HG02840 (cell line): ENCODE data around the gene MAD1L1.
"Not testable (repeated sequence)": the region's sequence is repeated elsewhere in the genome, so short reads cannot be mapped to it uniquely, and the experiment has no call there.

Experiments
- ATAC-seq: cut with Tn5 transposase; IDR thresholded peaks from one replicate; pipeline ENCODE4 v1.9.1; 2021; ENCODE audit warnings: mild to moderate bottlenecking, moderate library complexity, moderate number of reproducible peaks; ENCODE audit not compliant: unreplicated experiment, low FRiP score

The MAD1L1 gene

GRCh38 chr7:2038931-2039728, 193.6 kb downstream of the MAD1L1 start:
- no peak for ATAC-seq

DNA sequence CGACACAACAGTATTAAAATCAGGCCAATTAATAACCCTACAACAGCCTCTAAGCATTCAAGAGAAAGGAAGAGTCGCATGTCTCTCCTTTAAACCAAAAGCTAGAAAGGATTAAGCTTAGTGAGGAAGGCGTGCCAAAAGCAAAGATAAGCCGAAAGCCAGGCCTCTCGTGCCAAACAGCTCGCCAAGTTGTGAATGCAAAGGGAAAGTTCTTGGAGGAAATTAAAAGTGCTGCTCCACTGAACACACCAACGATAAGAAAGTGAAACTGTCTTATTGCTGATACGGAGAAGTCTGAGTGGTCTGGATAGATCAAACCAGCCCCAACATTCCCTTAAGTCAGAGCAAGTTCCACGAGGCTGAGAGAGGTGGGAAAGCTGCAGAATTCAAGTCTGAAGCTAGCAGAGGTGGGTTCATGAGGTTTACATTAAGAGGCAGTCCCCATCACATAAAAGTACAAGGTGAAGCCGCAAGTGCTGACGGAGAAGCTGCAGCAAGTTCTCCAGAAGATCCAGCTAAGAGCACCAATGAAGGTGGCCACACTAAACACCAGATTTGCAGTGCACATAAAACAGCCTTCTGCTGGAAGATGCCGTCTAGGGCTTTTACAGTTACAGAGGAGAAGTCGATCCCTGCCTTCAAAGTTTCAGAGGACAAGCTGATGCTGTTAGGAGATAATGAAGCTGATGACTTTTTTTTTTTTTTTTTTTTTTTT, 194.8 kb downstream of the MAD1L1 start:
- no peak for ATAC-seq

GRCh38 chr7:2037301-2037807, 195.4 kb downstream of the MAD1L1 start:
- ATAC-seq: no peak

GRCh38 chr7:2036786-2037185, 196.0 kb downstream of the MAD1L1 start:
- no peak for ATAC-seq

DNA sequence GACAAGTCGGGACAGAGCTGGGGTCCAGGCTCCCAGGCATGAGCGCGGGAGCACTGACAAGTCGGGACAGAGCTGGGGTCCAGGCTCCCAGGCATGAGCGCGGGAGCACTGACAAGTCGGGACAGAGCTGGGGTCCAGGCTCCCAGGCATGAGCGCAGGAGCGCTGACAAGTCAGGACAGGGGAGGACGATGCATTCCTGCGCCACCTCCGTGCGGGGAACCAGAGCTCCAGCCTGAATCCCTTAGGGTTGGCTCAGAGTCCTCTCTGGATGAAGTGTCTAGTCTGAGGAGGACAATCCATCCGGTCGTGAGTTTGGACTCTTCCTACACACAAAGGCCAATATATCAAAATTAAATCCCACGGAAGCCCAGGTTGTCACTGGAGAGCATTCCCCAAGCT, 196.5 kb downstream of the MAD1L1 start:
- ATAC-seq: not testable (repeated sequence)

- ATAC-seq: no peak
Measured at GRCh38 chr7:2034291-2035201, 198.2 kb downstream of the MAD1L1 start.

- no peak for ATAC-seq
Measured at GRCh38 chr7:2033586-2034135, 199.1 kb downstream of the MAD1L1 start.

- ATAC-seq: no peak
Measured at GRCh38 chr7:2032876-2033407, 199.8 kb downstream of the MAD1L1 start.

GRCh38 chr7:2032030-2032875, 200.5 kb downstream of the MAD1L1 start:
- no peak for ATAC-seq

DNA sequence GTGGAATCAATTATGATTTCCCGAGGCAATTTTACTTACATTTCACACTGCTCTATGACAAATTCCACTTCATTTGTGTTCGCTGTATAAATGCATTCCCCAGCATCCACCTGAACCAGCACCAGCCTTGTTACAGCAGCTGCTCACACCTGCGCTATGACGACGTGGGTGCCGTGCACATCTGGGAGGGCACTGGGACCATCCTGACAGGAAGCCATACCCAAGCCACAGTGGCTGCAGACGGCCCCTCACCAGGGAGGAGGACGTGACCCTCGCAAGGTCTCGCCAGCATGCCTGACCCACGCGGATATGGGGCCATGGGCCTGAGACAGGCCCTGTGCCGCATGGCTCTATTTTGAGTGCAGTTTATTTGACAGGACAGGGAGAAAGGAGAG, 201.3 kb downstream of the MAD1L1 start:
- ATAC-seq: no peak

DNA sequence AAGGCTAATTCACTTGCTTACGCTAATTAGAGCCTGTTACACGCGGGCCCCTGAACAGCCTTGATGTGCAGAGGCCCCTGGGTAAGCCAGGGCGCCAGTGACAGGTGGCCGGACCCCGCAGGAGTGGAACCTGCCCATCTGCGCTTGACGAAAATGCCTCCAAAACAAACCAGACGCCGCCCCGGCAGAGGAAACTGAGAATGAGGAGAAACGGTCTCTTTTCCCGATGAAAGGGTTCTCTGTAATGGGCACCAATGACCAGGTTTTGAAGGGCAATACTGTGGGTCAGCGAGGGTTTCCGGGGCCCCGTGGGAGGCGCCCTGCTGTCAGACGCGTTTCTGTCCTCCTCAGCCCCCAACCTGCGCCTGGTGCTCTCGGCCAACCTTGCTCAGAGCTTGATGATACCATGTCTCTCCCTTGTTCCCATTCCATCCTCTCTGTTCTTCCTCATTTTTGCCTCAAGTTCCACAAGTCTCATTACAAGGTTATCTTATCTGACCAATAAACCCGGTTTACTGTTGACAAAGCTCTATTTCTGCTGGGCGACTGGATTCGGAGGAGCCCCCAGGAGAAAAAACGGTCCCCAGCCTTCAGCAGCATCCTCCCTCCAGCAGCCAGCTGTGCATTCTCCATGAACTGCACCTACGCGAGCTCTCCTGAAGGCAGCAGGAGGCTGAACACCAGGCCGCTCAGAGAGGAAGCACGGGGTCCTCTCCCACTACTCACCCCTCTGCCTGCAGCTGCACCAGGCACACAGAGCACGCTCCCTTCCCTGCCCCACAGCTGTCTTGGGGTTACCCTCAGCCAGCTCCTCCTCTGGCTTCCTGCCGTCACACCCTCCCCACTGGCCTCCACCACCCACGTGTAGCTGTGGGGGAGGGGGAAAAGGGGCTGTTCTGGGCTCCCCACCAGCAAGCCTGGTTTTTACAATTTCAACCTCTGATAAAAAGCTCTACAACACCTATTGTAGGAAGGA, 202.0 kb downstream of the MAD1L1 start:
- no peak for ATAC-seq

DNA sequence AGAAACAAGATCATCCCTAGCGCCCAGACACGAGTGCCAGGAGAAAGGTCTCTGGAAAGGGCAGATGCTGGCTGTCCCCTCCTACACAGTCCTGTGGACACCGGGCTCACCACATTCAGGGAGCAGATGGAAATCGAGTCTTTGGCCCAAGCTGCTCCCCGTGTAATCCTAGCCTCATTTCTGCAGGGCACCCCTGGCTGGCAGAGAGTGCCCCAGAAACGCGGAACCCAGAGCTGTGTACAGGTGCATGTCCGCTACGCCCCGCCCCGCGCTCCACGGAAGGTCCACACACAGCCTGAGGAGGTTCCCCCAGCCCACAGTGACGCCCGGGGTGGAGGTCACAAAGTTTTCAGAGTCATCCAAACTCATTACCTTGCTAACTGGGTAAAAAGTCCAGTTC, 202.8 kb downstream of the MAD1L1 start:
- no peak for ATAC-seq

DNA sequence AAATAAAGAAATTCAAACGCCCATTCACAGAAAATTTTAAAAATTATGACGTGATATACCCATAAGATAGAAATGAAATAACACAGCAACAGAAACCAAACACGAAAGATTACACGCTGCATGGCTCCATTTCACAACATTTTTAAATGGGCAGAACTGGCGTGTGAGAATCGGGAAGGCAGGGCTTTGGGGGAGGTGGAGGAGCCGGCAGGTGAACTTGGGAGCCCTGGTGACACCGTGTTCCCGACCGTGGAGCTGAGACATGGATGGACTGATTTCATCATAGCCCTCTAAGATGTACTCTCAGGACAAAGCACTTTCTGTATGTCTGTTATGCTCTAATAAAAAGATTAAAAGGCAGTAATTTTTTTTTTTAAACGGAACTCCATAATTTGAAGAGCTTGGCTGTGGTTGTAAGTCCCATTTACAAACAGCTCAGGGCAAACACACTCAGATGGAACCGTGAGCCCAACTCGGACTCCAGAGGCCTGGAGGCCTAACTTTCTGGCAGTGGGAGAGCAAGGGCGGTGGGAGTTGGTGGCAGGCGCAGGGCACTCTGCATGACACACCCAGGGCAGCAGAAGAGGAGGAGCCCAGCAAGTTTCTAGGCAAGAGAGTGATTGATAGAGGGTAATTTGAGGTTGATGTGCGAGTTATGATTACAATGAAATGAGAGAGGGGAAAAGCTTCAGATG, 203.4 kb downstream of the MAD1L1 start:
- no peak for ATAC-seq

DNA sequence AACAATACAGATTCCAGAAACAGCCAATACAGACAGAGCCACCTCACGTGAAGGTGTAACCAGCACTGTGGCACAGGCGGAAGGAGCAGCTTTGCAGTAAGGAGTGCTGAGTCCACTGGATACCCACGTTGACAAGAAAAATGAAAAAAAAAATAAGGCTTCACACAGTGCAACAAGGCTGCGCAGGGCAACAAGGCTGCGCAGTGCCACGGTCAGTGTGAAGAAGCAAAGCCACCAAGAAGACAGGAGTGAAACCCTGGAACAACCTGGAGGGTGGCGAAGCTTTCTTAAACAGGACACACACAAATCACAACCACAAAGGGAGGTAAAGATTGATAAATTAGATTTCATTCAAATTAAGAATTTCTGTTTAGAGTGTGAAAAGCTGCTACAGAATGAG, 204.0 kb downstream of the MAD1L1 start:
- ATAC-seq: no peak

- ATAC-seq: no peak
Measured at GRCh38 chr7:2025188-2025587, 207.6 kb downstream of the MAD1L1 start.

- no peak for ATAC-seq
Measured at GRCh38 chr7:2024567-2024918, 208.2 kb downstream of the MAD1L1 start.

DNA sequence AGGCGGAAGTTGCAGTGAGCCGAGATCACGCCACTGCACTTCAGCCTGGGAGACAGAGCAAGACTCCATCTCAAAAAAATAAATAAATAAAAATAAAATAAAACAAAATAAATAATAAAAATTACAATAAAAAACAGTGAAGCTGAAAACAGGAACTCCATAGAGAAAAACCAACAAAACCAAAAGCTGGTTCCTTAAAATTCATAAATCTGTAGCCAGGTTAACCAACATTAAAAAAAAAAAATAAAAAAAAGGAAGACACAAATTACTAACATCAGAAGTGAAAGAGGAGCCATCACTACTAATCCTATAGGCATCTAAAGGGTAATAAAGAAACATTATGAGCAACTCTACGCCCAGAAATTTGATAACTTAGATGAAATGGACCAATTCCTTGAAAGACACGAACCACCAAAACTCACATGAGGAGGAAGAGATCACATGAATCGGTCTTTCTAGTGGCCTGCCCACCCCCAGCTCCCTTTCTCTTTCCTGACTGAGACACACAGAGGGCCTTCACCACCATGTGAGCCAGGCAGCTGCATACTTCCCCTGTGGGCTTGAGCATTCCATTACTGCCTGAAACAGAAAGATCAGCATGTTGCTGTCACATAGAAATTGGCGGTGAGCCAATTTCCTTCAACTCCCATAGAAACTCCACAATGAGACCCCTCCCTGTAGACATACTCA, 208.7 kb downstream of the MAD1L1 start:
- no peak for ATAC-seq
